Left ventricle myocardium superior (tissue), 1 donor: ENCODE measurements around the gene CAMK2D. TPM values are rescaled to one million over a fixed set of nuclear protein-coding genes. Genes with fewer than 3 reads are reported as not detected.
"Not testable (repeated sequence)": the region's sequence is repeated elsewhere in the genome, so short reads cannot be mapped to it uniquely, and the experiment has no call there.

Experiments
- ATAC-seq: fragments of 200-7000 bp; cut with Tn5 transposase; one replicate; pipeline ENCODE4 v1.9.1; 2020; ENCODE audit warnings: mild to moderate bottlenecking, moderate library complexity
- DNase-seq: peaks from one replicate; pipeline ENCODE4 v3.0.0-alpha.2; 2020
- intact Hi-C: fragments of 100-400 bp; cut with micrococcal nuclease; formaldehyde crosslinking; loops from one replicate; pipeline ENCODE4 v1.11.0; 2022
- long read RNA-seq: library from polyadenylated mRNA; unstranded; transcript quantifications from one replicate; pipeline ENCODE4 v2.0.0, GENCODE V29; 2021
- total RNA-seq: library from RNA; stranded (reverse); fragmentation: NEBNext Ultra II Directional; extraction: Animal tissue kit (Norgen Biotek cat#: 25700); gene quantifications from one replicate; pipeline ENCODE4 v1.2.1, GENCODE V29; 2021
- donor health status: DM: no; HTN: yes; CAD: no; lungs with severe emphysema.

The CAMK2D gene
- 232 TPM for total RNA-seq
- long read RNA-seq, full-length matches to known transcripts: 41 of 496 reads
- long read RNA-seq, partial matches to known transcripts: 40 of 496 reads
- long read RNA-seq, other reads (novel, unspliced or antisense): 415 of 496 reads

GRCh38 chr4:113761620-113762185, at the start of gene CAMK2D:
TSS of gene CAMK2D (minus strand) at chr4:113761738. CDS start at chr4:113761068, 670 bp downstream.
- intact Hi-C loops: loop anchor here (5.0 to 10.0 kb wide), 2 partner anchors 193 to 369 kb away; no protein-coding TSS in a partner anchor
- peak; percentile 84 for ATAC-seq

DNA sequence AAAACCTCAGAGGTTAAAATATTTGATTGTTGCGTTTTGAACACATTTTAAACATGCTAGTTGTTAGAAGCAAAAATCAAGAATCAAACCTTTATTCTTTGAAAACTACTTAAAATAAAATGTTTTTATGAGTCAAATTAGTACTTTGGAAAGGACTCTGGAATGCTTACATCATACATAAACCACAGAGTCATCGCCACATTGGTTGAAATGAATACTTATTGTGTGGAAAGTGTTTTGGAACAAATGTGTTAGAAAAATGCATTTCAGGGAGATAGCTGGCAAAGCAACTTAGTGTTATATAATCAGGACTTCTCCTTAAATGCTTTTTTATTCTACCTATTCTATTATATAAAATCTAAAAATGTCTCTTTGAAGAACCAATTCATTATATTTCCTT, 49.4 kb upstream of the CAMK2D start:
- no peak for ATAC-seq
- intact Hi-C loops: no loop called here

More at GRCh38 chr4:113761620-113762185, at the start of gene CAMK2D:
- peak; percentile 91 for DNase-seq

GRCh38 chr4:113809311-113809710, 47.8 kb upstream of the CAMK2D start:
- DNase-seq: no peak
- peak; percentile 69 for ATAC-seq
- intact Hi-C loops: no loop called here

More for the DNA sequence above, 49.4 kb upstream of the CAMK2D start:
- no peak for DNase-seq

DNA sequence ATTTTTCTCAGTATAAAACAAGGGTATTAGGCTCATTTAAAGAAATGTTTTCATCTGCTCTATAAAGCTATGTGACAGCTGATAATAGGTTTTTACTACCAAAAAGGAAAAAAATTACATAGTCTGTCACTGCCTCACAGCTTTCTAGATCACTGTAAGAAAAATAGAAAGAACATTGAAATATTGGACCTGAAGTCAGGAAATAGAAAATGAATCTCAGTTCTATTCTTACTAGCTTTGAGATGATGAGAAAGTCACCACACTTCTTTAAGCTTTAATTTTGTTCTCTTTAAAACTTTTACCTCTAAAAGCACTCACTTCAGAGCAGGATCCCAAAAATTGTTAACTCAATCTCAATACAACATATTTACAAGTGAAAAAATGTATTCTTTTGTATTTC, 45.3 kb upstream of the CAMK2D start:
- ATAC-seq: no peak
- no peak for DNase-seq
- intact Hi-C loops: no loop called here

DNA sequence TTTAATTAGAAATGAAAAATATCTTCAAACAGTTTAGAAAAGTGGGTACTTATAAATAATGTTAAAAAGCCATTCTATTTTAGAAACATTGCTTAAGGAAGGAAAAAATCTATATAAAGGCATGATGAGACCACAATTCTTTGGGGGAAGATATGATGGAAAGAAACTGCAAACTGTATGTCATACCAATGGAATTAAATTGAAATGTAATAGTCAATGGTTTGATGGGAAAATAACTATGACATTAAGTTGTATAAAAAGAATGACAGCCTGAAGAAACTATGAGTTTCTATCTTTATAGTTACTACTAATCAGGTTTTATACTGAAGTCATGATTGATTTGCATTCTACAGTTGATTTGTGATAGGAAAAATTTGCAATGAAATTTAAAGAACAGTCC, 40.3 kb upstream of the CAMK2D start:
- intact Hi-C loops: no loop called here
- no peak for DNase-seq
- no peak for ATAC-seq

DNA sequence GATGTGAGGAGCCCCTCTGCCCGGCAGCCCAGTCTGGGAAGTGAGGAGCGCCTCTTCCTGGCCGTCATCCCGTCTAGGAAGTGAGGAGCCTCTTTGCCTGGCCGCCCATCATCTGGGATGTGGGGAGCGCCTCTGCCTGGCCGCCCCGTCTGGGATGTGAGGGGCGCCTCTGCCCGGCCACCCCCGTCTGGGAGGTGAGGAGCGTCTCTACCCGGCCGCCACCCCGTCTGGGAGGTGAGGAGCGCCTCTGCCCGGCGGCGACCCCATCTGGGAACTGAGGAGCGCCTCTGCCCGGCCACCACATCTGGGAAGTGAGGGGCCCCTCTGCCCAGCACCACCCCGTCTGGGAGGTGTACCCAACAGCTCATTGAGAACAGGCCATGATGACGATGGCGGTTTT, 34.8 kb upstream of the CAMK2D start:
- intact Hi-C loops, ATAC-seq, DNase-seq: not testable (repeated sequence)

DNA sequence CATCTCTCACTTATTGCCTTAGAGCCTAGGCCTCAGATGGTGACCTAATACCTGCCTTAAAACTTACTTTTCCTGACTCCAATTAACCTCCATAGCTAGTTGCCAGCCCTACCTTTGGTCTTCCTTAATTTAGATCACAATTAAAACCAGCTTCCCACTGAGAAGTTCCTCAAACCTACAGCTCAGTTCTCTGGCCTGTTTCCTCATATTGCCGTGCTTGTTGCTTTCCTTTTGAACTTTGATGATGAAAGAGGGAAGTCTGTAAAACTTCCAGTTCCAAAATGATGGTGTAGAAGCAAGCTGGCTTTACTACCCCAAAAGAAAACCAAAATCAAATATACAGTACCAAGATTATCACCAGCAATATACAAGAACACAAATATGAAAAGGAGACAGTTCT, 28.9 kb upstream of the CAMK2D start:
- intact Hi-C loops: no loop called here
- DNase-seq (no peak), ATAC-seq (no peak)

DNA sequence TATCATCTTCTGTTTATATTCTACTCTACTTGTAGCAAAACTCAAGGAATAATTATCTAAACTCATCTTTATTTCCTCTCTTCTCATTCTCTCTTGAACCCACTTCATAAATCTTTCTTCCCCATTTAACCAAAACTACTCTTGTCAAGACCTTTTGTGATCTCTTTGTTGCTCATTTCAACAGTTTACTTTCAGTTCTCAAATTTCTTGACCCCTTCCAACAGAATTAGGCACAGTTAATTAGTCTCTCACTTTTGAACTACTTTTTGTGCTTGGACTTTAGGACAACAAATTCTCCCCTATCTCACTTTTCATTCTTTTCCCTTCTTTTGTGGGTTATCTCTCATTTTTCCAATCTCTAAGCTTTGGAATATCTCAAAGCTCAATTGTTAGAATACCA, 27.4 kb upstream of the CAMK2D start:
- intact Hi-C loops: no loop called here
- DNase-seq (no peak), ATAC-seq (no peak)

DNA sequence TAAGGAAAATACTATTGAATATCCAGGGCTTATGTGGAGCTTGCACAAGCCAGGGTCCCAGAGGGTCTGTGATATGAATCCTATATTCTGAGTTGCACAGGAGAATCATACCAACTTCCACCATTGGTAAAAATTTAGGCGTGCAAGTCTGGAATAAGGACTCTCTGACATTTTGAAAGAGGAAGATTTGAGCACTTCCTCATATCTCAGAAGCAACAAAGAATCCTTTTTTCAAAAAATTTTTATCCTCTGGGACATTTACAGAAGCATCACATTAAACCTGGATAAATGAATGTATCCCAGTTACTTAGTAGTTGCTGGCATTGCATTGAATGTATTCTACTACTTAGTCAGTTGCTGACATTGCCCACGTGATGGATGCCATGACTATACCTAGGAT, 24.2 kb upstream of the CAMK2D start:
- DNase-seq (no peak), ATAC-seq (no peak)
- intact Hi-C loops: no loop called here

DNA sequence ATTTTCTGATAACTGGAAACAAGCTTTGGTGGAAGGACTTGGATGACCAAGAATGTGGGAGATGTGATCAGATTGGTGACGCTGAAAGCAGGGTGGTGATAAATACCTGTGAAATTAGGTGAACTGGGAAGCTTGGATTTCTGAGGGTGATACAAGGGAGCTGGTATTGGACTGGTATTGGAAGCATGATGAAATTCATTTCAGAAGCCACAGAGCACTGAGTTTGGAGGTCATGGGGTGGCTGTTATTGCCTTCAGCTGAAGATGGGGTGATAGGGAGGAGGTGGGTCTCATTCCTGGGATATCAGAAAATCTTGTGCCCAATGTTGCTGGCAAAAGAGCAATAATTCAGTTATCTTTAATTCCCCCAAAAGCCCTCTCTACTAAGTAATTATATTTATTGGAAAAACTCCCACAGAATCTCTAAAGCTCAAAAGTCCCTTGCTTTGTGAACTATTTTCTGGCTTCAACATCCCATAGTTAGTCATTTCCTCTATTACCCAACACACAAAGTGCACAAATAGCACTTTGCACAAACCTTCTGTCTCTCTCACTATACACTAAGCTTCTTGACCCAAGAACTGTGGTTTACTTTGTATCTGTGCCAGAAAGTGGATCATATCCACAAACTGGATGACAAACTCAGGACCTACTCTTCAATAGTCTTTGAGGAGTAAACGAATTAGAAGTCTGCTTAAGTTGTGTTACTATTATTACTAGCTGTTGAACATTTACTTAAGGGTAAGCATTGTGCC, 23.1 kb upstream of the CAMK2D start:
- intact Hi-C loops: loop anchor here (5.0 kb wide), 1 partner anchor 598 kb away; no protein-coding TSS in a partner anchor

GRCh38 chr4:113783701-113784100, 22.2 kb upstream of the CAMK2D start:
- intact Hi-C loops: loop anchor here (5.0 kb wide), 1 partner anchor 599 kb away; no protein-coding TSS in a partner anchor
- ATAC-seq: no peak
- DNase-seq: no peak

More for the DNA sequence above, 23.1 kb upstream of the CAMK2D start:
- DNase-seq: no peak
- peak; percentile 87 for ATAC-seq

DNA sequence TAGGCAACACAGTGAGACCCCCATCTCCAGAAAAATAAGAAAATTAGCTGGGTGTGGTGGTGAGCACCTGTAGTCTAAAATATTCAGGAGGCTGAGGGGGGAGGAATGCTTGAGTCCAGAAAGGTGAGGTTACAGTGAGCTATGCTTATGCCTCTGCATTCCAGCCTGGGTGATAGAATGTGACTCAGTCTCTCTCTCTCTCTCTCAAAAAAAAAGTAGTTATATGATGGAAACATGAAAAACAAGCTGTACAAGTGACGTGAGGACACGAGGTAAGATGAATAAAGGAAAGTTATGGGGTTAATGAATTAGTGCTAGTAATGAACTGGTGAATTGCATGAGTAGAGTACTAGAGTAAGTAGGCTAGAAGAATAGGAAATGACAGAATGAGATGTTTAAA, 21.8 kb upstream of the CAMK2D start:
- intact Hi-C loops: loop anchor here (5.0 kb wide), 1 partner anchor 599 kb away; no protein-coding TSS in a partner anchor
- DNase-seq (no peak), ATAC-seq (no peak)

DNA sequence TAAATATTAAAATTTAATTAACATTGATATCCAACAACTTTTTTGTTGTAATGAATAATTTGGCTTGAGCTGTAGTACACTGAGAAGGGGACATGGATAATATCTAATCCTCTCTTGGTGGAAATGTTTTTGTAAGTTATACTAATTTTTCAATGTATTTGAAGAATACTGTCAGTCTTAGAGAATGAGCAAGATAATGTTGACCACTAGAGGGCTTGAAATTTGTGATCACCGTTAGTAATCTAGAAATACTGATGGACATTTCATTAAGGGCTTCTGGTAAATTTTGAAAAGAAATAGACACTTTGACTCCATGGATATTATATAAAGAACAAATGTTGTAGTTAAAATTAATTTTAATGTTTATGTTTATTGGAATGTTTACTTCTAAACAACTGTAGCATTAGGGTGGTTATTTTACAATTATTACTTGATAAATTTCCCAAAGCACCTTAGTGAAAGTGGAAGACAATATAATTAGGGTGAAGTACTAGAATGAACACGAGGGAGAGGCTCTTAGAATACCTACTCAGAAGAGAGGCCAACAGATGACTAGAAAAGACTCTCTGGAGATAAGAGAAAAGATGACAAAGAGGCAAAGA, 20.0 kb upstream of the CAMK2D start:
- no peak for ATAC-seq
- intact Hi-C loops: loop anchor here (5.0 kb wide), 1 partner anchor 601 kb away; no protein-coding TSS in a partner anchor
- DNase-seq: no peak

DNA sequence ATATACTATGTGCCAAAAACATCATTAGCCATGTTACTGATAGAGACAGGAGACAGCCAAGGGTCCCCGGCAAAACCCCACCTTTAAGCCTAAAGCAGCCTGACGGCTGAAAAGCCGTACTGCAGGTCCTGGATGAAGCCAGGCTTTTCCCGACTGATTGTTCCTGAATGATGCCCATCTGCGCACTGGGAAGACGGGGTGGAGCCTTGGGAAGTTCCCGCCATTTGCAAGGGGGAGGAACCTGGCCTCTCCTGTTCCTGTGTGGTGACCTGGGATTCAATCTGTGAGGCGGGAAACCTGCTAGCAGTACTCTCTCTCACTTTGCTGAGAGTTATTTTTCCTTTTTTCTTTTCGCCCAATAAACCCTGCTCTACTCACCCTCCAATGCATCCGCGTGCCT, 15.1 kb upstream of the CAMK2D start:
- no peak for DNase-seq
- intact Hi-C loops: no loop called here
- ATAC-seq: no peak

- intact Hi-C loops: no loop called here
- DNase-seq: no peak
- ATAC-seq: no peak
These were observed 14.5 kb upstream of the CAMK2D start for GRCh38 chr4:113776016-113776415.

DNA sequence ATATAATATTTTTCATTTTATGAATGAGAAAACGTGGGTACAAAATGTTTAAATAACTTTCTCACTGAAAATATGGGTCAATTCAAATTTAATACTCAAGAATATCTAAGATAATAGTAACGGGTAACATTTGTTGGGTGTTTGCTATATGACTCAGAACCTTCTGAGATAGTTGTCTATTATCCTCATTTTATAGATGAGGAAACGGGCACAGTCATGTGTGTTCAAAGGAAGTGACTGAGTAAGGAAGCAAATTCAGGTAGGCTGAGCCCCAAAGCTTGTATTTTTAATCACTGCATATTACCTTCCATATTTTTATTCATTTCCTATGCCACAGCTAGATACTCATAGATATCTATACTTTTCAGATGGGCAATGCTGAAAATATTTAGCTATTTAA, 12.2 kb upstream of the CAMK2D start:
- intact Hi-C loops: no loop called here
- DNase-seq (no peak), ATAC-seq (no peak)

- no peak for ATAC-seq
These were observed 11.5 kb upstream of the CAMK2D start for GRCh38 chr4:113773014-113773413.

DNA sequence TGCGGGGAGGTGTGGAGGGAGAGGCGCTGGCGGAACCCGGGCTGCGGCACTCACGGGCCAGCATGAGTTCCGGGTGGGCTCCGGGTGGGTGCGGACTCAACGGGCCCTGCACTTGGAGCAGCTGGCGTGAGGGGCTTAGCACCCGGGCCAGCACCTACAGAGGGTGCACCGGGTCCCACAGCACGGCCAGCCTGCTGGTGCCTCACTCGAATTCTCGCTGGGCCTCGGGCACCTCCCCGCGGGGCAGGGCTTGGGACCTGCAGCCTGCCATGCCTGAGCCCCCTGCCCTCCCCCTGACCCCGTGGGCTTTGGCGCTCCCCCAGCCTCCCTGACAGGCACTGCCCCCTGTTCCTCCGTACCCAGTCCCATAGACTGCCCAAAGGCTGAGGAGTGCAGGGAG, 10.8 kb upstream of the CAMK2D start:
- DNase-seq (no peak), ATAC-seq (no peak)
- intact Hi-C loops: no loop called here

More at GRCh38 chr4:113773014-113773413, 11.5 kb upstream of the CAMK2D start:
- DNase-seq: no peak
- intact Hi-C loops: no loop called here

GRCh38 chr4:113769744-113770143, 8.2 kb upstream of the CAMK2D start:
- ATAC-seq: no peak
- no peak for DNase-seq
- intact Hi-C loops: loop anchor here (10.0 kb wide), 1 partner anchor 185 kb away; no protein-coding TSS in a partner anchor

DNA sequence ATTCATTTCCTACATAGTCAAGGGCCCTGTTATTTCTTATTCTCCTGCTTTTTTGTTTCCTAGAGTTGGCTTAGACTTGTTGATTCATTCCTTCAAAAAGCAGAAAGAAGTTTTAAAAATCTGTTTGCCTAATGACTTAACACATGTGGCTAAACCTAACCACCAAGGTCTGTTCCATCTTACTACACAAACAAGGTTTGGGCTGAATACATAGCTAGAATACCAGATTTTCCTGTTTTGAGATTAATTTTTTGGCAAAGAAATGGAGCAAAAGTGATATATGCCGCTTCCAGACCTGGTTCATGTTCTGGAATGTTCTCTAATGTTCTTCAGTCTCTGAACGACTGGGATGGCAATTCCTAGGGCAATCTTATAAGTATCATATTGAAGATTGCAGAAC, 7.4 kb upstream of the CAMK2D start:
- no peak for ATAC-seq
- intact Hi-C loops: loop anchor here (10.0 kb wide), 1 partner anchor 186 kb away; no protein-coding TSS in a partner anchor
- DNase-seq: no peak
